PC-9 (cell line): ENCODE results near the gene SRSF1.

Experiments used
- EZH2 ChIP-seq: fragments of 200-600 bp; sonication (generic); IDR thresholded peaks from 2 replicates; pipeline ENCODE4 v1.8.0; 2017; ENCODE audit warnings: antibody characterized with exemption, low read depth
- TF ChIP-seq, protein P1 (sequence below): fragments of 200-600 bp; sonication (generic); conservative IDR thresholded peaks from 2 replicates; pipeline ENCODE4 v1.6.1; 2017; ENCODE audit warnings: mixed run types, antibody characterized with exemption, mild to moderate bottlenecking, moderate library complexity

DNA sequence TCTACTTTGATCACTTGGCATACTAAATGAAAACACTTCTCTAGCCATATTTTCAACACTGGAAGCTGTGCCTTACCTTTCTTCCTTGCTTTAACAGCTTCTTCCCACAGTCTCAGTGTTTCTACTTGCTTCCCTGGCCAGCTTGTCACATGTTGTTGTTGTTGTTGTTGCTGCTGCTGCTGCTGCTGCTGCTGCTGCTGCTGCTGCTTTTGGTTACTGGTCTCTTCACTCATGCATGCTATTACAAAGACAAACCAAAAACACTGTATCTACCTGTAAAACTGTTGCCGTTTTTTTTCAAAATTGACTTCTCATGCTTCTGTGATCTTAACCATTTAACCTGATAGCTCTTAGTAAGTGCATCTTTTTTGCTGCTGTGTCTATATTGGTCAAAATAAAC is 28.0 kb downstream of the SRSF1 start:
- TF ChIP-seq EZH2, result no peak
- TF ChIP-seq, protein P1, sequence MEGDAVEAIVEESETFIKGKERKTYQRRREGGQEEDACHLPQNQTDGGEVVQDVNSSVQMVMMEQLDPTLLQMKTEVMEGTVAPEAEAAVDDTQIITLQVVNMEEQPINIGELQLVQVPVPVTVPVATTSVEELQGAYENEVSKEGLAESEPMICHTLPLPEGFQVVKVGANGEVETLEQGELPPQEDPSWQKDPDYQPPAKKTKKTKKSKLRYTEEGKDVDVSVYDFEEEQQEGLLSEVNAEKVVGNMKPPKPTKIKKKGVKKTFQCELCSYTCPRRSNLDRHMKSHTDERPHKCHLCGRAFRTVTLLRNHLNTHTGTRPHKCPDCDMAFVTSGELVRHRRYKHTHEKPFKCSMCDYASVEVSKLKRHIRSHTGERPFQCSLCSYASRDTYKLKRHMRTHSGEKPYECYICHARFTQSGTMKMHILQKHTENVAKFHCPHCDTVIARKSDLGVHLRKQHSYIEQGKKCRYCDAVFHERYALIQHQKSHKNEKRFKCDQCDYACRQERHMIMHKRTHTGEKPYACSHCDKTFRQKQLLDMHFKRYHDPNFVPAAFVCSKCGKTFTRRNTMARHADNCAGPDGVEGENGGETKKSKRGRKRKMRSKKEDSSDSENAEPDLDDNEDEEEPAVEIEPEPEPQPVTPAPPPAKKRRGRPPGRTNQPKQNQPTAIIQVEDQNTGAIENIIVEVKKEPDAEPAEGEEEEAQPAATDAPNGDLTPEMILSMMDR, result no peak
